HG02981 (cell line): ENCODE measurements around the gene SLC66A1.

Experiments used
- ATAC-seq: cut with Tn5 transposase; IDR thresholded peaks from one replicate; pipeline ENCODE4 v1.9.1; 2021; ENCODE audit warnings: mild to moderate bottlenecking, moderate library complexity; ENCODE audit not compliant: unreplicated experiment

SLC66A1 gene

DNA sequence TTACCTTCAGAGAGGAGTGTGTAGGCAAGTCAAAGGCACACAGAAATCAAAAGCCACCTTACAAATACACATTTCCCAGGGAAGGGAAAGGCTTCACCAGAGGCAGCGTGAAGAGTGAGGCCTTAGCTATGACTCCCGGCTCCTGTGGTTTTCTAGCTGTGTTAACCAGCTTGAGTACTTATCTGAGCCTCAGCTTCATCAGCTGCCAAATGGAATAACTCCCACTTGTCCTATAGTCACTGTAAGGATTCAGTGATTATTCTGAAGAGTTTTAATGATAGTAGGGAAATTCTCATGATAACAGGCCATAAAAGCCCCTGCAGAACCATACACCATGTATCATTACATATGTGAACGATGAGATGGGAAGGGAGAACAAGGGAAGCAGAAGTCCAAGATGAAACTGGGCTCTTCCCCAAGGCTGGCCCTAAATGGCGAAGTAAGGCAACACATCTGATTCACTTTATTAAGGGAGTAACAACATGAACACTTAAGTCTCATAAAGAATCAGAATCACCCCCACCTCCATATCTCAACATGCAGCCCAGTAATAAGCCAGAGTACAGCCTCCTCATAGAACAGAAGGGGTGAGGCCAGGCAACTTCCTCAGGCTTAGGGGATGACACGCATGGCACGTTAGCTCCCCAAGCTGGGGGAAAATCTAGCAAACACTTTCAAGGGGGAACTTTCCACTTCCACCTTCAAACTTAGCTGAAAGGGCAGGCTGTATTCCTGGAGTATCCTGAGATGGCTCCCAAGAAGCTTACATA is 63.7 kb downstream of the SLC66A1 start:
- no peak for ATAC-seq

DNA sequence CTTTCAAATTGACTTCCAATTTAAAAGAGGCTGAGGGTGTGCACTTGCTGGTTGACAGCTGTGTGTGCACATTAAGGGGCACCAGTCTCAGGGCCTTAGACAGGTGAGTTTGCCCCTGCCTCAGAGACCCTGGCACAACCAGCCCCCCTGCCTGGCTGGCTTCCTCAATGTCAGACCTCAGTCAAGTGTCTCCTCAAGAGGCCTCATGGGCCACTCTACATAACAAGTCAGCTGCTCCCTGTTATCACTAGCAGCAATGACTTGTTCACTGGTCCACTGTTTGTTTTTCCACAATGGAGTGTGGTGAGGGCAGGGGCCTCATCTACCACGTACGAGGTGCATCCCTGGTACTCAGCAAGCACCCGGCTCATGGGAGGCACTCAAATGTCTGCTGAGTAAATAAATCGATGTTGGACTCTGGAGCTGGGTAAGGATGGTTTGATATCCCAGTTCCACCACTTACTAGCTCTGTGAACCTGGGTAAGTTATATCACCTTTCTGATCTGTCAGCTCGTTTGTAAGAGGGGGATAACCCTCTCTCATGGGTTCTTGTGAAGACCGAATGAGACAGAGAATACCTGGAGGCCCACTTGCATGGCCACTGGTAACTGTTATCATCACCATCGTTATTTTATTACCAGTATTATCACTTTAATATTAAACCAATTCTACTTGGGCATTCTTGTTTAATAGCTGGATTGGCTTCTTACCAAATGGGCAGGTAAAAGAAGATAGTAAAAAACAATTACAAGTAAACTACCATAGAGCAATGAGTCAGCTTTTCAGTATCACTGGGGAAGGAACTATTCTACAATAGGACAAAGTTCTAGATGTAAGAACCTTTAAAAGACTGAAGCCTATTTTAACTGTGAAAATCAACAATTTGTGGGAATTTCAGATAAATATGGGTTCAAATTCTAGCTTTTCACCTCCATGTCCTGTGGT is 64.6 kb downstream of the SLC66A1 start:
- ATAC-seq = no peak

DNA sequence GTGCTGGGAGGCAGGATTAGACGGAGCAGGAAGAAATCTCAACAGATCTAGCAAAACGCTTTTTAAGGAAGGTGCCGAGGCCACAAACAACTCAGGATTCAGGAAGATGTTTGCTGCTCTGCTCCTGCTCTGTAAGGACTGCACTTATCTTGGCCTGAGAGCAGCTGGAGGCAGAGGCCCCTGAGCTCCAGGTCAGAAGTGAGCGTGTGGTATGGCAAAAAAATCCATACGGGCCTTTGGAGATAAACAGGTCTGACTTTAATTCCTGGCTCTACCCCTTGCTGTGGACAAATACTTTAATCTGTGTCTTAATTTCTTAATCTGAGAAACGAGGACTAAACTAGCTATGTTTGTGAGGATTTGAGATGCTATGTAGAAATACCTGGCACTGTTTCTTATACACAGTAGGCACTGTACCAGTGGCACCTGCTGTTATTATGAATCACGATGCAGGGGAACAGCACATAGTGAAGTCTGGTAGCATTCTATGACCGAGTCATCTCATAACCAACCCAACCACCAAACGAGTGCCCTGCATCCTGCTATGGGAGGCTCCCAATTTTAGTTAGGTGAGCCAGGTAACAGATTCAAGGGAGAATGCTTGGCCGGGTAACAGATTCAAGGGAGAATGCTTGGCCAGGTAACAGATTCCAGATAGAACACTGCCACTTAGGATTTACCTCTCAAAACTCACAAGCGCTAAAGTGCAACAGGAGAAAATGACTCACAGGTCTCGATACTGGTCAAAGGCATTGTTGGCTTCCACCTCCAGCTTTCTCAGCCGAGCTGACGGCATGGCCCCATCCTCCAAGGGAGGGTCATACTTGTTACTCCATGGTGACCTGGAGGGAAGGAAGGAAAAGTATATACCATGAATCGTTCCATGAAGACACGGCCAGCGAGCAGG is 65.9 kb downstream of the SLC66A1 start:
- ATAC-seq = no peak
